Measurements from ENCODE around the gene TBC1D3I. TPM values are rescaled to one million over a fixed set of nuclear protein-coding genes. Genes with fewer than 3 reads are reported as not detected.
"Not testable (repeated sequence)": the region's sequence is repeated elsewhere in the genome, so short reads cannot be mapped to it uniquely, and the experiment has no call there.

The TBC1D3I gene
- total and polyA plus RNA-seq, 2 of the 4 experiments (the other 2 are of a cell fraction), result 0.07 TPM; not detected in 1

DNA sequence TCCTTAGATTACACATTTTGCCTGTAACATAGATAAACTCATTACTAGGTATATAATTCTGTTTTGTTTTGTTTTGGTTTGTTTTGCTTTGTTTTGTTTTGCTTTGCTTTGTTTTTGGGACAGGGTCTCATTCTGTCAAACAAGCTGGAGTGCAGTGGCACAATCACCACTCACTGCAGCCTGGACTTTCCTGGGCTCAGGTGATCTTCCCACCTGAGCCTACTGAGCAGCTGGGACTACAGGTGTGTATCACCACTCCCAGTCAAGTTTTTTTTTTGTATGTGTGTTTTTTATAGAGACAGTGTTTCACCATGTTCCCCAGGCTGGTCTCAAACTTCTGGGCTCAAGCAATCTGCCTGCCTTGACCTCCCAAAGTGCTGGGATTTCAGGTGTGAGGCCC is 54.8 kb downstream of the TBC1D3I start:
- H4K20me1 ChIP-seq (ENCODE audit: insufficient read depth, low read length), result no peaks in the 10 kb centered on the region
- H3K79me1 ChIP-seq (ENCODE audit: low read depth in 1 of 2, low read length in 2 of 2), result no peaks in the 10 kb centered on the region
- in situ Hi-C loops (cut with MboI; ENCODE audit: low sequenced_read_pairs) (loop anchor here (25.0 kb wide), 1 partner anchor 253 kb away; no protein-coding TSS in a partner anchor), dilution Hi-C loops (cut with HindIII; ENCODE audit: low sequenced_read_pairs, unreplicated experiment) (no loop called here), intact Hi-C loops (cut with micrococcal nuclease) (no loop called here)
- H3K4ac ChIP-seq (ENCODE audit: low read depth, low read length), result no peak overlapping the region
- no peak overlapping the region for H4K8ac ChIP-seq (ENCODE audit: low read depth in 2 of 2, low read length in 2 of 2)
- TF ChIP-seq MAZ (IDR thresholded peaks at IDR 0.05; ENCODE audit: borderline replicate concordance, low read depth, low read length) (no peak), MAFK (IDR thresholded peaks at IDR 0.05; ENCODE audit: low read depth, low read length) (no peak), POLR2A (IDR thresholded peaks at IDR 0.05; ENCODE audit: low read depth, low read length) (no peak), CHD1 (IDR thresholded peaks at IDR 0.05; ENCODE audit: low read depth, low read length) (no peak), RAD21 (IDR thresholded peaks at IDR 0.05; ENCODE audit: low read length) (no peak), BHLHE40 (IDR thresholded peaks at IDR 0.05; ENCODE audit: low read depth, low read length) (no peak), MXI1 (IDR thresholded peaks at IDR 0.05; ENCODE audit: borderline replicate concordance, low read depth, low read length) (no peak)
- TF ChIP-seq, protein P1, sequence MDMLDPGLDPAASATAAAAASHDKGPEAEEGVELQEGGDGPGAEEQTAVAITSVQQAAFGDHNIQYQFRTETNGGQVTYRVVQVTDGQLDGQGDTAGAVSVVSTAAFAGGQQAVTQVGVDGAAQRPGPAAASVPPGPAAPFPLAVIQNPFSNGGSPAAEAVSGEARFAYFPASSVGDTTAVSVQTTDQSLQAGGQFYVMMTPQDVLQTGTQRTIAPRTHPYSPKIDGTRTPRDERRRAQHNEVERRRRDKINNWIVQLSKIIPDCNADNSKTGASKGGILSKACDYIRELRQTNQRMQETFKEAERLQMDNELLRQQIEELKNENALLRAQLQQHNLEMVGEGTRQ (IDR thresholded peaks at IDR 0.05; ENCODE audit: low read depth, low read length), result no peak
- DNase-seq, result no peak
- H3K56ac ChIP-seq (ENCODE audit: extremely low read depth, insufficient read depth, low read length), result no peak overlapping the region
- no peaks in the 10 kb centered on the region for H3K36me3 ChIP-seq (ENCODE audit: control insufficient read depth, insufficient read depth, low read length)
- H3K9me3 ChIP-seq (ENCODE audit: control insufficient read depth, insufficient read depth, low read length), result no peaks in the 10 kb centered on the region
- no peak overlapping the region for H2AFZ ChIP-seq (replicated peaks; ENCODE audit: low read length, poor library complexity)
- no peak overlapping the region for H2BK20ac ChIP-seq (ENCODE audit: low read depth, low read length)
- H2AK9ac ChIP-seq (replicated peaks; ENCODE audit: low read depth, low read length, poor library complexity), result no peak overlapping the region
- no peak overlapping the region for H3K23ac ChIP-seq (ENCODE audit: low read depth, low read length)
- no peak for ATAC-seq (ENCODE audit: low read depth)
- H3K27me3 ChIP-seq (ENCODE audit: control insufficient read depth, insufficient read depth, low read length), result peaks cover 3% of the 10 kb centered on the region
- H4K5ac ChIP-seq (ENCODE audit: low read depth, low read length), result no peak overlapping the region
- no peak overlapping the region for H2BK120ac ChIP-seq (ENCODE audit: low read depth, low read length)
- no peak overlapping the region for H3K18ac ChIP-seq (ENCODE audit: low read depth, low read length)
- H3K4me1 ChIP-seq (ENCODE audit: control insufficient read depth, insufficient read depth, low read length), result no peaks in the 10 kb centered on the region
- no peak overlapping the region for H3K9ac ChIP-seq (ENCODE audit: low read depth, low read length)
- H3K4me3 ChIP-seq (ENCODE audit: insufficient read depth, low read depth, low read length), result no peak overlapping the region
- POLR2A ChIA-PET (ENCODE audit: unreplicated experiment), result no interaction called here
- no peak overlapping the region for H3K14ac ChIP-seq (replicated peaks; ENCODE audit: low read depth, low read length)
- no peak overlapping the region for H2BK5ac ChIP-seq (ENCODE audit: low read depth, low read length, poor library complexity, severe bottlenecking)
- no TSS peak for BruUV-seq (replicated peaks)
- H3K9me1 ChIP-seq (ENCODE audit: insufficient read depth, low read length), result no peaks in the 10 kb centered on the region
- no peak overlapping the region for H2AK5ac ChIP-seq (ENCODE audit: low read depth, low read length)
- no peak overlapping the region for H2BK15ac ChIP-seq (ENCODE audit: low read depth, low read length)
- CTCF ChIA-PET, result no interaction called here
- H3K4me2 ChIP-seq (ENCODE audit: low read depth, low read length), result no peak overlapping the region
- no peak overlapping the region for H4K91ac ChIP-seq (ENCODE audit: insufficient read depth, low read depth, low read length)
- H3K27ac ChIP-seq (ENCODE audit: insufficient read depth, low read length), result no peak overlapping the region

DNA sequence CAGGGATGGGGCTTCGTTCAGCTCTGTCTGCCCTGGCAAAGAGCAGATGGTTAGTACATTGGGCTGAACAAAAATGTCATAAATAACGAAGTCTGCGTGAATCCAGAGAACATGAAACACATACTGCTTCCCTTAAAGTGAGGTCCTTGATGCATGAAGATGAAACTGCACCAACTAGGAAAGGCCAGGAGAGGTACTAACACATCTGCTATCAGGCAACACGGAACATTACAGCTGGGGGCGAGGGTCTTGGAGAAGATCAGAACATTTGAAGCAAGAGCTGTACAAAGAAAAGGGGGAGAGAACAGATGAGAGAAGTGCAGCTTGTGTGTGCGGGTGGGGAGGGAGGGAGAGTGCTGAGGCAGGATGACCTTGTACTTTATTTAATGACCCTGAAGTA is 57.0 kb downstream of the TBC1D3I start:
- H2AFZ ChIP-seq (replicated peaks; ENCODE audit: low read length, poor library complexity); H2BK5ac ChIP-seq (ENCODE audit: low read depth, low read length, poor library complexity, severe bottlenecking); BruUV-seq (replicated peaks); H3K9me3 ChIP-seq (ENCODE audit: control insufficient read depth, insufficient read depth, low read length); H2AK9ac ChIP-seq (replicated peaks; ENCODE audit: low read depth, low read length, poor library complexity); H3K23ac ChIP-seq (ENCODE audit: low read depth, low read length); H4K91ac ChIP-seq (ENCODE audit: insufficient read depth, low read depth, low read length); H3K9me1 ChIP-seq (ENCODE audit: insufficient read depth, low read length); H3K27me3 ChIP-seq (ENCODE audit: control insufficient read depth, insufficient read depth, low read length); ATAC-seq (ENCODE audit: low read depth); H3K27ac ChIP-seq (ENCODE audit: insufficient read depth, low read length); H3K4me2 ChIP-seq (ENCODE audit: low read depth, low read length); H3K4ac ChIP-seq (ENCODE audit: low read depth, low read length); H3K9ac ChIP-seq (ENCODE audit: low read depth, low read length); H3K36me3 ChIP-seq (ENCODE audit: control insufficient read depth, insufficient read depth, low read length); H3K18ac ChIP-seq (ENCODE audit: low read depth, low read length); H2BK120ac ChIP-seq (ENCODE audit: low read depth, low read length); POLR2A ChIA-PET (ENCODE audit: unreplicated experiment); H2BK15ac ChIP-seq (ENCODE audit: low read depth, low read length); H3K14ac ChIP-seq (replicated peaks; ENCODE audit: low read depth, low read length); H2BK20ac ChIP-seq (ENCODE audit: low read depth, low read length); DNase-seq; H2AK5ac ChIP-seq (ENCODE audit: low read depth, low read length); H3K4me1 ChIP-seq (ENCODE audit: control insufficient read depth, insufficient read depth, low read length); H4K5ac ChIP-seq (ENCODE audit: low read depth, low read length); H4K20me1 ChIP-seq (ENCODE audit: insufficient read depth, low read length); H3K56ac ChIP-seq (ENCODE audit: extremely low read depth, insufficient read depth, low read length); H3K79me1 ChIP-seq (ENCODE audit: low read depth in 1 of 2, low read length in 2 of 2); H4K8ac ChIP-seq (ENCODE audit: low read depth in 2 of 2, low read length in 2 of 2); dilution Hi-C loops (cut with HindIII; ENCODE audit: low sequenced_read_pairs, unreplicated experiment); H3K4me3 ChIP-seq (ENCODE audit: insufficient read depth, low read depth, low read length); intact Hi-C loops (cut with micrococcal nuclease); CTCF ChIA-PET: not testable (repeated sequence)
- WGBS, 2 experiments (ENCODE audit: extremely low coverage in 2 of 2, insufficient read length in 1 of 2), result 45% methylated on average over 4 of the region's 6 CpGs; no CpG with 5 or more reads in 1 of the 2 experiments
- in situ Hi-C loops (cut with MboI; ENCODE audit: low sequenced_read_pairs), result loop anchor here (25.0 kb wide), 1 partner anchor 255 kb away; no protein-coding TSS in a partner anchor
